ENCODE measurements around the gene ARID5A.

DNA sequence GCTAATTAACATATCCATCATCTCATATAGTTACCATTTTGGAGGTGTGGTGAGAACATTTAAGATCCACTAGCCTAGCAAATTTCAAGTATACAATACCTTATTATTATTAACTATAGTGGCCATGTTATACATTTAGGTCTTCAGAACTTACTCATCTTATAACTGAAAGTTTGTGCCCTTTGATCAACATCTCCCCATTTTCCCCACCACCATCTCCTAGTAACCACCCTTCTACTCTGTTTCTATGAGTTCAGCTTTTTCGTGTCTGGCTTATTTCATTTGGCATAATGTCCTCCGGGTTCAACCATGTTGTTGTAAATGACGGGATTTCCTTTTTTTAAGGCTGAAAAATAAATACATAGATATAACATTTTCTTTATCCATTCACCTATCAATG lies 47.3 kb upstream of the ARID5A start:
- TF ChIP-seq, protein P1, sequence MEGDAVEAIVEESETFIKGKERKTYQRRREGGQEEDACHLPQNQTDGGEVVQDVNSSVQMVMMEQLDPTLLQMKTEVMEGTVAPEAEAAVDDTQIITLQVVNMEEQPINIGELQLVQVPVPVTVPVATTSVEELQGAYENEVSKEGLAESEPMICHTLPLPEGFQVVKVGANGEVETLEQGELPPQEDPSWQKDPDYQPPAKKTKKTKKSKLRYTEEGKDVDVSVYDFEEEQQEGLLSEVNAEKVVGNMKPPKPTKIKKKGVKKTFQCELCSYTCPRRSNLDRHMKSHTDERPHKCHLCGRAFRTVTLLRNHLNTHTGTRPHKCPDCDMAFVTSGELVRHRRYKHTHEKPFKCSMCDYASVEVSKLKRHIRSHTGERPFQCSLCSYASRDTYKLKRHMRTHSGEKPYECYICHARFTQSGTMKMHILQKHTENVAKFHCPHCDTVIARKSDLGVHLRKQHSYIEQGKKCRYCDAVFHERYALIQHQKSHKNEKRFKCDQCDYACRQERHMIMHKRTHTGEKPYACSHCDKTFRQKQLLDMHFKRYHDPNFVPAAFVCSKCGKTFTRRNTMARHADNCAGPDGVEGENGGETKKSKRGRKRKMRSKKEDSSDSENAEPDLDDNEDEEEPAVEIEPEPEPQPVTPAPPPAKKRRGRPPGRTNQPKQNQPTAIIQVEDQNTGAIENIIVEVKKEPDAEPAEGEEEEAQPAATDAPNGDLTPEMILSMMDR (IDR thresholded peaks at IDR 0.05): no peak
- TF ChIP-seq POLR2A (IDR thresholded peaks at IDR 0.05): no peak
